HG03342 (cell line): ENCODE measurements around the gene NDUFB8.
"Not testable (repeated sequence)": the region's sequence is repeated elsewhere in the genome, so short reads cannot be mapped to it uniquely, and the experiment has no call there.

Experiments used
- ATAC-seq: cut with Tn5 transposase; IDR thresholded peaks from one replicate; pipeline ENCODE4 v1.9.1; 2021; ENCODE audit warnings: mild to moderate bottlenecking, moderate library complexity; ENCODE audit not compliant: unreplicated experiment

NDUFB8 gene

GRCh38 chr10:100529475-100530298, at the start of gene NDUFB8:
TSS of gene NDUFB8 (minus strand) at chr10:100529871. CDS start at chr10:100529851, 20 bp downstream.
- ATAC-seq: peak; percentile 58

- no peak for ATAC-seq
Observed at GRCh38 chr10:100576282-100576635, 46.6 kb upstream of the NDUFB8 start.

GRCh38 chr10:100575585-100576281, 46.1 kb upstream of the NDUFB8 start:
- no peak for ATAC-seq

- not testable (repeated sequence) for ATAC-seq
Observed at GRCh38 chr10:100575146-100575545, 45.5 kb upstream of the NDUFB8 start.

GRCh38 chr10:100571084-100571856, 41.6 kb upstream of the NDUFB8 start:
- no peak for ATAC-seq

GRCh38 chr10:100570506-100570905, 40.8 kb upstream of the NDUFB8 start:
- ATAC-seq: no peak

GRCh38 chr10:100569687-100570481, 40.2 kb upstream of the NDUFB8 start:
- ATAC-seq: no peak

- no peak for ATAC-seq
Observed at GRCh38 chr10:100568912-100569311, 39.2 kb upstream of the NDUFB8 start.

GRCh38 chr10:100567826-100568225, 38.2 kb upstream of the NDUFB8 start:
- ATAC-seq: no peak

GRCh38 chr10:100567249-100567648, 37.6 kb upstream of the NDUFB8 start:
- no peak for ATAC-seq

GRCh38 chr10:100566561-100566960, 36.9 kb upstream of the NDUFB8 start:
- ATAC-seq: no peak

GRCh38 chr10:100565206-100565985, 35.7 kb upstream of the NDUFB8 start:
- ATAC-seq: no peak

GRCh38 chr10:100562008-100562672, 32.5 kb upstream of the NDUFB8 start:
- peak; percentile 85 for ATAC-seq

GRCh38 chr10:100561005-100561404, 31.3 kb upstream of the NDUFB8 start:
- no peak for ATAC-seq

GRCh38 chr10:100560248-100560647, 30.6 kb upstream of the NDUFB8 start:
- ATAC-seq: no peak

GRCh38 chr10:100554902-100555301, 25.2 kb upstream of the NDUFB8 start:
- no peak for ATAC-seq

GRCh38 chr10:100553929-100554328, 24.3 kb upstream of the NDUFB8 start:
- no peak for ATAC-seq

GRCh38 chr10:100551738-100552137, 22.1 kb upstream of the NDUFB8 start:
- ATAC-seq: no peak

GRCh38 chr10:100551196-100551595, 21.5 kb upstream of the NDUFB8 start:
- no peak for ATAC-seq
